AG04450 (cell line): ENCODE data around the gene PRRC2A. TPM values are rescaled to one million over a fixed set of nuclear protein-coding genes. Genes with fewer than 3 reads are reported as not detected.
"Not testable (repeated sequence)": the region's sequence is repeated elsewhere in the genome, so short reads cannot be mapped to it uniquely, and the experiment has no call there.

Experiments
- CTCF ChIA-PET: fragments of 300-600, 350-600 bp; formaldehyde crosslinking; extraction: SDS; loops from one replicate; lab custom pipeline; 2022; ENCODE audit warnings: antibody characterized with exemption, inconsistent platforms; lab: Charles Lee
- POLR2A ChIA-PET: fragments of 350-600 bp; formaldehyde crosslinking; extraction: SDS; loops from one replicate; lab custom pipeline; 2021; ENCODE audit warnings: antibody characterized with exemption, inconsistent platforms; lab: Yijun Ruan, JAX
- DNase-seq: peaks from one replicate; pipeline ENCODE4 v3.0.0-alpha.2; 2011; ENCODE audit warnings: low read depth, low spot score
- H3K27ac ChIP-seq: one replicate; pipeline ENCODE4 v1.5.1; 2012; ENCODE audit warnings: low read depth, low read length, control low read depth
- H3K27me3 ChIP-seq: one replicate; pipeline ENCODE4 v1.6.0; 2012; ENCODE audit warnings: low read length; ENCODE audit not compliant: control insufficient read depth, insufficient read depth
- H3K4me3 ChIP-seq: 2 replicates; pipeline ENCODE4 v1.5.1; 2011; ENCODE audit warnings: mild to moderate bottlenecking, low read depth, low read length, control low read depth
- H3K9me3 ChIP-seq: 2 replicates; pipeline ENCODE4 v1.5.1; 2012; ENCODE audit warnings: low read length; ENCODE audit not compliant: control insufficient read depth, insufficient read depth
- CTCF ChIP-seq: IDR thresholded peaks from 2 replicates; pipeline ENCODE4 v1.5.1; 2011; ENCODE audit warnings: low read depth, low read length, control low read depth, inconsistent platforms
- polyA plus RNA-seq: library from polyadenylated mRNA; depleted of rRNA; stranded (reverse); fragments of >200 nt; gene quantifications from 2 replicates; pipeline ENCODE4 v1.2.3, GENCODE V29; 2011

PRRC2A gene
- polyA plus RNA-seq, 1 experiment = 24.8 TPM

GRCh38 chr6:31586008-31586407 lies 34.5 kb upstream of the PRRC2A start, which contains the start of gene LST1:
TSS of gene LST1 (plus strand) at chr6:31586277. CDS start at chr6:31587300, 1,023 bp downstream.
- POLR2A ChIA-PET = no interaction called here
- Histone ChIP-seq H3K9me3 (no peaks in the 10 kb centered on the region; the same call in 1 of the 2 replicates), H3K27me3 (peaks cover 2% of the 10 kb centered on the region), H3K27ac (no peak within 1 kb of the TSS), H3K4me3 (no peak within 1 kb of the TSS)
- TF ChIP-seq CTCF = no peak
- no peak for DNase-seq
- CTCF ChIA-PET = interaction anchor here (5.8 kb wide), 1 partner anchor 12 kb away, joined by 47 read pairs; no protein-coding TSS in a partner anchor

- CTCF ChIA-PET = interaction anchor here (5.8 kb wide), 1 partner anchor 11 kb away, joined by 47 read pairs; no protein-coding TSS in a partner anchor
- Histone ChIP-seq H3K4me3 (no peak overlapping the region), H3K9me3 (no peaks in the 10 kb centered on the region; the same call in 1 of the 2 replicates), H3K27me3 (peaks cover 2% of the 10 kb centered on the region), H3K27ac (no peak overlapping the region)
- no peak for TF ChIP-seq CTCF
- POLR2A ChIA-PET = no interaction called here
- no peak for DNase-seq
Observed at GRCh38 chr6:31586599-31587281, 33.8 kb upstream of the PRRC2A start.

- Histone ChIP-seq H3K27me3 (peaks cover 2% of the 10 kb centered on the region), H3K9me3 (no peaks in the 10 kb centered on the region; the same call in 1 of the 2 replicates), H3K27ac (no peak overlapping the region), H3K4me3 (no peak overlapping the region)
- CTCF ChIA-PET = interaction anchor here (0.5 to 5.8 kb wide), 3 partner anchors 9 to 499 kb away, joined by 3 to 47 read pairs (median 5); no protein-coding TSS in a partner anchor
- POLR2A ChIA-PET = interaction anchor here (0.6 to 0.7 kb wide), 2 partner anchors 41 to 501 kb away, joined by 4 read pairs; partner anchors contain the start of gene NFKBIL1
- no peak for DNase-seq
- TF ChIP-seq CTCF = no peak
Observed at GRCh38 chr6:31587791-31588777, 32.4 kb upstream of the PRRC2A start.

- Histone ChIP-seq H3K9me3 (no peaks in the 10 kb centered on the region; the same call in 1 of the 2 replicates), H3K27ac (no peak overlapping the region), H3K27me3 (peaks cover 2% of the 10 kb centered on the region), H3K4me3 (no peak overlapping the region)
- CTCF ChIA-PET = interaction anchor here (0.9 to 5.8 kb wide), 4 partner anchors 8 to 363 kb away, joined by 3 to 47 read pairs (median 10); partner anchors contain the start of genes ATP6V1G2 and LTB
- TF ChIP-seq CTCF = no peak
- DNase-seq = no peak
- POLR2A ChIA-PET = interaction anchor here (0.6 kb wide), 1 partner anchor 42 kb away, joined by 4 read pairs; the partner anchor contains the start of gene NFKBIL1
Observed at GRCh38 chr6:31588871-31589650, 31.5 kb upstream of the PRRC2A start.

- CTCF ChIA-PET = interaction anchor here (0.5 to 5.8 kb wide), 5 partner anchors 7 to 196 kb away, joined by 3 to 47 read pairs (median 7); partner anchors contain the start of genes ATP6V1G2 and LTB
- POLR2A ChIA-PET, H3K9me3 ChIP-seq, DNase-seq, H3K4me3 ChIP-seq, H3K27me3 ChIP-seq, H3K27ac ChIP-seq: not testable (repeated sequence)
Observed at GRCh38 chr6:31590691-31591090, 29.8 kb upstream of the PRRC2A start.
